LNCaP clone FGC (cell line): ENCODE measurements around the gene AKAP13.

Experiments
- DNase-seq: peaks from one replicate; pipeline ENCODE4 v3.0.0-alpha.2; 2011; ENCODE audit warnings: low read depth
- H3K4me3 ChIP-seq: 2 replicates; pipeline ENCODE4 v1.5.1; 2011; ENCODE audit warnings: mild to moderate bottlenecking, low read depth, low read length, control low read depth
- TF ChIP-seq, protein P1 (sequence below): IDR thresholded peaks from 2 replicates; pipeline ENCODE4 v1.5.1; 2012; ENCODE audit warnings: mild to moderate bottlenecking; ENCODE audit not compliant: control insufficient read depth, insufficient read depth; ENCODE audit errors: extremely low read depth

Gene AKAP13

DNA sequence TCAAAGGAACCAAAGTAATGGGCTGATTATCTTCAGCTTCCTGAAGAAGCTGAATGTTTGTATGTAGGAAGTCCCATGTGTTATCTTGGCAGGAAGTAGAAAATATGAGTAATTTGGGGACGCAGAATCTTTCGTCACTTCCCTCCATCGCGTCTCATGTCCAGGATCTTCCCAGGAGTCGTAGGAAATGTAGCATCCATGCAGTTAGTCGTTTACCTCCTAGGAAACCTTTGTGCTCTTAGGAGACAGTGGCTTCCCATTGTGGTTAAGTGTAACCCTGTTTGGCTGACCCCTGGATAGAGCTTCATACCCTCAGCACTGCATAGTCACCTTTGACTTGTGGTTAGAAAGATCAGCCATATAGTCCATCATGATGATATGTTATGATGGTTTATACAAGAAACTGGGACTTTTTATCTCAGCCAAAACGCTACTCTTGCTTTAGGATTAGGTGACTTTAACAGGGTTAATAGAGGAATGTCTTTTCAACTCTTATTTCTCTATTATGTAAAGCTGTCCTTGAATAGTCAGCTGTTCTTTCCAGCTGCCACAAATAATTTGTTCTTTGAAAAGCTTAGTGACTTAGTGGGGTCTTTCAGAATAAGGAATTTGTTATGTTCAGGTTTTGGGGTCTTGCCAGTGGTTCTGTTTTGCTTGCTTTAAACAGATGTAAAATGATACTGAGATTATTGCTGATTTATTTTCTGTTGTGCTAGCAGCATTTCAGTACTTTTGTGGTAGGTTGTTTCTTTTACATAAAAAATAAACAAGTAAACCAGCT is 322.1 kb downstream of the AKAP13 start:
- H3K4me3 ChIP-seq, result no peak overlapping the region
- TF ChIP-seq, protein P1, sequence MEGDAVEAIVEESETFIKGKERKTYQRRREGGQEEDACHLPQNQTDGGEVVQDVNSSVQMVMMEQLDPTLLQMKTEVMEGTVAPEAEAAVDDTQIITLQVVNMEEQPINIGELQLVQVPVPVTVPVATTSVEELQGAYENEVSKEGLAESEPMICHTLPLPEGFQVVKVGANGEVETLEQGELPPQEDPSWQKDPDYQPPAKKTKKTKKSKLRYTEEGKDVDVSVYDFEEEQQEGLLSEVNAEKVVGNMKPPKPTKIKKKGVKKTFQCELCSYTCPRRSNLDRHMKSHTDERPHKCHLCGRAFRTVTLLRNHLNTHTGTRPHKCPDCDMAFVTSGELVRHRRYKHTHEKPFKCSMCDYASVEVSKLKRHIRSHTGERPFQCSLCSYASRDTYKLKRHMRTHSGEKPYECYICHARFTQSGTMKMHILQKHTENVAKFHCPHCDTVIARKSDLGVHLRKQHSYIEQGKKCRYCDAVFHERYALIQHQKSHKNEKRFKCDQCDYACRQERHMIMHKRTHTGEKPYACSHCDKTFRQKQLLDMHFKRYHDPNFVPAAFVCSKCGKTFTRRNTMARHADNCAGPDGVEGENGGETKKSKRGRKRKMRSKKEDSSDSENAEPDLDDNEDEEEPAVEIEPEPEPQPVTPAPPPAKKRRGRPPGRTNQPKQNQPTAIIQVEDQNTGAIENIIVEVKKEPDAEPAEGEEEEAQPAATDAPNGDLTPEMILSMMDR, result no peak
- DNase-seq, result no peak

DNA sequence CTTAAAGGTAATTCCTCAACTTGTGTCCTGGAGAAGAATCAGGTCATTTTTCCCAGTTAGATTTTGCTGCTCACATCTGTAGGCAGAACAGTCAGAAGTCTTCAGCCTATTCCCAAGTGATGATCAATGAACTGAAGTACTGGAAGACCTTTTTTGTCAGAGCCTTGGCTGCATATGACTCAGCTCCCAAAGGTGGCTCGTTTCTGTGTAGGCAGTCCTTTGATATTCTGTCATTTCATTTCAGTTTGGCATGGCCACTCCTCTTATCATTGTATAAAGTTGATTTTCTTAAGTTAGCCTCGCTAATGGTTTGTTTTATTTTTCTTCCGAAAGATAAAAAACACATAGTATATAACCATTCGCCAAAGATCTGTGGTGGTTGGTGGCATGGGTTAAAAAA is 323.7 kb downstream of the AKAP13 start:
- TF ChIP-seq, protein P1, result no peak
- no peak overlapping the region for H3K4me3 ChIP-seq
- DNase-seq, result no peak

DNA sequence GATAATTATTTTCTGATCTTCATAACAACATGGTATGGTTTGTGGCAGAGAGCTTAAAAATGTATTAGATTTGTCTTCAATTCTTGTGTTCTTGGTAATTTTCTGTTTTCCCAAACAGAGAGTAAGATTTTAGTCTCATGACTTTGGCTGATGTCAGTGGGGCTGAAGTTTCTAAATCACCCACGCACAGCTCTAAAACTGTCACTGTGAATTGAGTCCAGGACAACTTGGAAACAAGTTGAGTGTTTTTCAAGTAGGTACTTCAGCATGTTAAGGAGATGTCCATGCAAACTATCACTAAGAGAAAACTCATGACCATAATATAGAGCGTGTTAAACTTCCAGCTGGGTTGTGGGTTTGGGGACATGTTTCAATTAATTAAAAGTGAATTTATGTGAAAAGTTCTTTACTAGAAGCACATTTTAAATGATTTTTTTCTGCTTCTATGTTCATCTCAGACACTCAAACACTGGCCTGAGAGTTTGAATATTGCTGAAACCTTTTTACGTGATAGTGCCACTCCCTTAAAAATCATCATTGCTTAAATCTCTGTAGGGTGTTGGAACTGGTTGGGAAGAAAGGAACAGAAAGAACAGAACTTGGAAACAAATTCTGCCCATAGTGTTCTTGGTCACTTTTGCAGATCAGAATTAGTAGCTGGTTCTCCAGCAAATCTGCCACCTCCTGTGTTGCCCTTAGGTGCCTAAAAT is 324.5 kb downstream of the AKAP13 start:
- DNase-seq, result no peak
- H3K4me3 ChIP-seq, result no peak overlapping the region
- TF ChIP-seq, protein P1, result no peak

DNA sequence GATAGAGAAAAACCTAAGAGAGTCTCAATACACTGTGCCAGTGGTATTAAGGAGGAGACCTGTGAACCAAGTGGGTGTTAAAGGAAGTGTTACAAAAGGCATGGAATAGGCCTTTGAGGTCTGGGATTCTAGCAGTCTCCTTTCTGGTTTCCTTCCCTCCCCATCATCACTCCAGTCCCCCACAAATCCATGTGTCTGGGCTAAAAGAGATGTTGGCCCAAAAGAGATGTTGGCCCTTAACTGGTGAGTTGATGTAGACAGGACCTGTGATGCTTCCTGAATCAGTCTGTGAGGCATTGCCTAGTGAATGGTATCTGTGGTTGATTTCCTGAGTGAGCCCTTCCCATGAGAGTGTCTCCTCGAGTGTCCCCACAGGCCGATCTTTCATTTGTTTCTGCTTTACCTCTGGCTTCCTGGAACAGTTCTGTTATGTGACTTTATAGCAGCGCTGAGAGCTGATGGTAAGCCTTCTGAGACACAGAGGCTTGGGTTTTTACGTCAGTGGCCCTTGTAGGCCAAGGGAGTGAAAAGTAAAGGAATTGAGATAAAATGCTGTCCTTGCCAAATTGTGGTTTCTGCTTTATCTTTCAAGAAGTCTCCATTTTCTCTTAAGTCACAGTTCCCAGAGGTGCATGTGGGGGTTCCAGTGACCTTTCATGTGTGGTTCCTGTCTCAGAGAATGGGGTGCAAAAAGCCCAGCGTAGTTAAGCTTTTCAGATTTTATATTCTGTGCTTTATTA is 326.5 kb downstream of the AKAP13 start:
- TF ChIP-seq, protein P1, result no peak
- H3K4me3 ChIP-seq, result no peak overlapping the region
- no peak for DNase-seq

DNA sequence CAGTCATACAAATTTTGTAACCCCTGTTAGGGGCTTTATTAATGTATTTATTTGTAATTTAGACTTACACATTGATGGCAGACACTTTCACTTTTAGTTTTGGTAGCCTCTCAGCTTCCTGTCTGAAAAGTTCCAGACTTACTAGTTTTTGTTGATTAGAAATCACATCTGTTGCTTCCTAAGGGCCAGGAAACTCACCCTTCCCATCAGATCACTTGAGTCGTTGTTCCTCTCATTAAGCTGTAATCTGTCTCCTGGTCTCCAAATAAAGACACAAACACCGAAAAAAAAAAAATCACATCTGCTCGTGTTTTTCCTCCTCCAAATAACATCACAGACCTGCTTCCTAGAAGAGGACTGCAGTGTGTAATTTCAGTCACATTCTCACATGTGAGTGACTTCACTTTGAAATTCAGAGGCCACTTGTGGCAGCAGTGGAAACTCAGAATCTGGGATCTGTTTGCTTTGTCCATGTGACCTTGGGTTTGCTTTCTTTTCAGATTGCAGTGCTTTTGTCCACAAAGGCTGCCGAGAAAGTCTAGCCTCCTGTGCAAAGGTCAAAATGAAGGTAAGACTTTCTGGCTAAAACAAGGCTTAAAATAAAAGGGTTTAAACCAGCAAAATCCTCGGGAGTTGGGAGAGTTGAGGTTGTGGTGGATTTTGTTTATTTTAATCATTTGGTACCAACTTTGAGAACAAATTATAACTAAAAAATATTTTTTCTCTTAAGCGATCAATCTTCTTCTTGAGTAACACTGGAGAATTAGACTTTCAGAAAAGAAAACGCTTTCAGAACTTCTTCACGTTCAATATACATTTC is 327.3 kb downstream of the AKAP13 start:
- DNase-seq, result peak; percentile 17
- TF ChIP-seq, protein P1, result no peak
- H3K4me3 ChIP-seq, result 0 out of 2 replicates have a peak overlapping the region, but pooled peaks have one; percentile 0

DNA sequence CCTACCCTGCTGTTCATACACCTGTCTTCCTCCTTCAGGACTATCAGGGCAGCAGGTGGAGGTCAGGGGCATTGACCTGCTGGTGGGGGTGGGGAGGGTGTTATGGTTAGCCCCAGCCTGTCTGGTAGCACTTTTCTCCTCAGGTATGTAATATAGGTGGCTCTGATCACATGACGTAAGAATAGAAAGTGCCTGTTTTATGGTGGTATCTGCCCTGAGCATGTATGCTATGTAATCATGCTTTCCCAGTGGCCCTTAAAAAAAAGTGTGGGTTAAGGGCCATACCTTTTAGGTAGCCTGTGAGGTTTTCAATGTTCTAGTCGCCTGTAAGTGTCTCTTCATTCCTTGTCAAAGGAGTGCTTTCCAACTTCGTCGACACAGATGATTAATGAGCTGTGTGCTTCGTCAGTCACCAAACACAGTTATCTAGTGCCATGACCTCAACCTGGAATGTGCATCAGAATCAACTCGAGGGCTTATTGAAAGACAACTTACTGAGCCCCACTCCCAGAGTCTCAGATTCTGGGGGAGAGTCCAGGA is 328.1 kb downstream of the AKAP13 start:
- TF ChIP-seq, protein P1, result no peak
- DNase-seq, result no peak
- no peak overlapping the region for H3K4me3 ChIP-seq
